Tibial artery (tissue), 4 donors: ENCODE measurements around the gene PREP.
"Not testable (repeated sequence)": the region's sequence is repeated elsewhere in the genome, so short reads cannot be mapped to it uniquely, and the experiment has no call there.

ENCODE experiments used
- DNase-seq, 2 donors: peaks; one replicate each; pipeline ENCODE4 v3.0.0-alpha.2; 2019
- H3K27ac ChIP-seq, 2 donors: fragments of 200-600 bp; sonication (generic) in 1 of 2; 1 replicate in 1 of 2; 2 replicates in 1 of 2; pipeline ENCODE4 v1.5.1; 2018 to 2019; ENCODE audit warnings: mild to moderate bottlenecking in 1 of 2
- H3K27me3 ChIP-seq, 2 donors: fragments of 200-600 bp; sonication (generic) in 1 of 2; one replicate each; pipeline versions ENCODE4 v1.5.1 to v1.6.0; 2016 to 2019
- H3K36me3 ChIP-seq, 3 donors: fragments of 200-600 bp; sonication (generic) in 2 of 3; one replicate each; pipeline ENCODE4 v1.5.1; 2016 to 2019; ENCODE audit warnings: mild to moderate bottlenecking in 2 of 3
- H3K4me1 ChIP-seq, 4 donors: fragments of 200-600 bp; sonication (generic) in 2 of 4; 1 replicate in 3 of 4; 2 replicates in 1 of 4; pipeline ENCODE4 v1.5.1; 2016 to 2019
- H3K4me3 ChIP-seq, 2 donors: fragments of 200-600 bp; sonication (generic) in 1 of 2; 1 replicate in 1 of 2; 2 replicates in 1 of 2; pipeline ENCODE4 v1.5.1; 2018 to 2019; ENCODE audit warnings: mild to moderate bottlenecking in 2 of 2
- H3K9me3 ChIP-seq, 3 donors: fragments of 200-600 bp; sonication (generic) in 1 of 3; one replicate each; pipeline ENCODE4 v1.5.1; 2016 to 2019
- intact Hi-C: fragments of 100-400 bp; cut with DNase I; formaldehyde crosslinking; loops from one replicate; pipeline ENCODE4 v1.15.0; 2023; ENCODE audit warnings: low total_unique reads
- TF ChIP-seq, protein P1 (sequence below), 2 experiments: fragments of 200-600 bp in 1 of 2; fragments of 450-650 bp in 1 of 2; IDR thresholded peaks; one replicate each; pipeline ENCODE4 v1.5.1; 2017 to 2019; ENCODE audit warnings: antibody characterized with exemption in 2 of 2, mild to moderate bottlenecking in 1 of 2, moderate library complexity in 1 of 2

PREP gene

DNA sequence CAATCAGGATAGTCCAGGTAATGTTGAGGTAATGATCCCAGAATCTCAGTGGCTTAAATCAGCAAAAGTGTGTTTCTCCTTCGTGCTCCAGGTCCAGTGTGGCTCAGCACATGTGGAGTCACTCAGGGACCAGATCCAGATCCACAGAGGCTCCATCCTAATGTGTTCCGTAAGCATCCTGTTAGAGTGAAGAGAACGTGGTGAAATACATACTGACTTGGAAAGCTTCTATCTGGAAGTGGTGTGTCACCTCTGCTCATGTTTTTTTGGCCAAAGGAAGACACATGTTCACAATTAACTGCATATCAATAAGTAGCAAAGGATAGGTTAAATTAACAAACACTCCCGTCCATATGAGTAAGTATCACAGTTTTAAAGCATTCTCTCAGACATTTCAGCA lies 26.8 kb upstream of the PREP start:
- TF ChIP-seq, protein P1, sequence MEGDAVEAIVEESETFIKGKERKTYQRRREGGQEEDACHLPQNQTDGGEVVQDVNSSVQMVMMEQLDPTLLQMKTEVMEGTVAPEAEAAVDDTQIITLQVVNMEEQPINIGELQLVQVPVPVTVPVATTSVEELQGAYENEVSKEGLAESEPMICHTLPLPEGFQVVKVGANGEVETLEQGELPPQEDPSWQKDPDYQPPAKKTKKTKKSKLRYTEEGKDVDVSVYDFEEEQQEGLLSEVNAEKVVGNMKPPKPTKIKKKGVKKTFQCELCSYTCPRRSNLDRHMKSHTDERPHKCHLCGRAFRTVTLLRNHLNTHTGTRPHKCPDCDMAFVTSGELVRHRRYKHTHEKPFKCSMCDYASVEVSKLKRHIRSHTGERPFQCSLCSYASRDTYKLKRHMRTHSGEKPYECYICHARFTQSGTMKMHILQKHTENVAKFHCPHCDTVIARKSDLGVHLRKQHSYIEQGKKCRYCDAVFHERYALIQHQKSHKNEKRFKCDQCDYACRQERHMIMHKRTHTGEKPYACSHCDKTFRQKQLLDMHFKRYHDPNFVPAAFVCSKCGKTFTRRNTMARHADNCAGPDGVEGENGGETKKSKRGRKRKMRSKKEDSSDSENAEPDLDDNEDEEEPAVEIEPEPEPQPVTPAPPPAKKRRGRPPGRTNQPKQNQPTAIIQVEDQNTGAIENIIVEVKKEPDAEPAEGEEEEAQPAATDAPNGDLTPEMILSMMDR (IDR thresholded peaks at IDR 0.05) = no peak
- no peaks in the 10 kb centered on the region for H3K36me3 ChIP-seq
- no peaks in the 10 kb centered on the region for H3K9me3 ChIP-seq
- H3K4me1 ChIP-seq = peaks cover 0 to 6% (median 0%) of the 10 kb centered on the region in 4 donors
- no peaks in the 10 kb centered on the region for H3K27me3 ChIP-seq
- no peak overlapping the region for H3K4me3 ChIP-seq
- no peak overlapping the region for H3K27ac ChIP-seq
- intact Hi-C loops = no loop called here
- no peak for DNase-seq

DNA sequence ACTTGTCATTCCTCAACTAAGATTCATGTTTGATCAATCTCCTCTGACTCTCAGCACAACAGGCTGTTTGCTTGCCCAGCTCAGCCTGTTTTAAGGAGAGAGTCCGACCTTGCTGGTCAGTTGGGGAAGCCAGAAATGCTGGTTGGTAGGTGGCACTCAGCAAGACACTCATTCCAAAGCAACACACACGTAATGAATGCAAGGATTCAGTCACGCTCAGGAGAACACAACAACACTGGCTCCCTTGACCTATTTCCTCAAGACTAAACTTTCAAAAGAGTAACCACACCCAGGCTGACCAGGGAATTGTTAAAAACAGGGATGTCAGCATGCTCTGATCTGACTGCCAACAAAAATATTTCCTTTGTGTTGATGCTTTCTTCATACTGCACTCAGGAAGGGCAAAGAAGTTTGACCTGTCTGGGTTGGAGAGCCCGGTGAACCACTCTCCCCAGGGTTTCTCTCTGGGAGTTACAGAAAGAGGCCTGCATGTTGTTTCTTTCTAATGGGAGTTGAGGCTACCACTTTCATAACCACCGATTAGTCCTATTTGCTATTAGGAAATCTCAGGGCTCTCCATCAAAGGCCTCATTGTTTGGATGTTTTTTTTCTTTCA lies 25.6 kb upstream of the PREP start:
- DNase-seq = peak in 1 of 2 donors; percentile 20
- Histone ChIP-seq H3K4me1 (peaks cover 0 to 6% (median 0%) of the 10 kb centered on the region in 4 donors), H3K27me3 (no peaks in the 10 kb centered on the region), H3K36me3 (no peaks in the 10 kb centered on the region), H3K27ac (no peak overlapping the region), H3K9me3 (no peaks in the 10 kb centered on the region), H3K4me3 (no peak overlapping the region)
- TF ChIP-seq, protein P1 (IDR thresholded peaks at IDR 0.05) = no peak
- intact Hi-C loops = no loop called here

DNA sequence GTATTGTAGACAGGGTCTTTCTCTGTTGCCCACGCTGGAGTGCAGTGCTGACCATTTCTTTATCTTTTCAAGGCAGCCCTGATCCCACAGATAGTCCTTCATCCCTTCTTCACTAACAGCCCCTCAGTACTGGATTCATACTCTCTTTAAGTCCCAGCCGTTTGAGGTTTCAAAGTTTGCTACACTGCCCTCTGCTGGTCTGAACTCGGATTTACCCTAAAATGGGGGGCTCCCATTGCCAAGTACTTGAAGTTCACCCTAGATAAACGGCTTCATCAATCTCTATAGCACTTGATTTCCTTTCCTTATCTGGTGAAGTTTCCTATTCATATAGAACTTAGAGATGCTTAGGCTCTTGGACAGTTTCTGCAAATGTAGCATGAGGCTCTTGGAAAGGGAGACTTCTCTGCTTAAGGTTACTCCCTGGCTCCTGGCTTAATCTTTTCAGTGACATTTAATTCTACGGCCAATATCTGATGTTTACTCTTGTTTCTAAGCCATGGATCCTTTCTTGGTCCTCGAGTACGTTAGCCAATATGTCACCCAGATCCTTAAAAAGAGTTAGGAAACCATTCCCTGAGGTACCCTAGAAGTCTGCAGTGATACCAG lies 21.4 kb upstream of the PREP start:
- Histone ChIP-seq H3K4me1 (no peaks in the 10 kb centered on the region), H3K27me3 (no peaks in the 10 kb centered on the region), H3K4me3 (no peak overlapping the region), H3K27ac (no peak overlapping the region), H3K9me3 (no peaks in the 10 kb centered on the region), H3K36me3 (no peaks in the 10 kb centered on the region)
- intact Hi-C loops = no loop called here
- DNase-seq = peak in 1 of 2 donors; percentile 28
- TF ChIP-seq, protein P1 (IDR thresholded peaks at IDR 0.05) = peak; percentile 47 to 49

DNA sequence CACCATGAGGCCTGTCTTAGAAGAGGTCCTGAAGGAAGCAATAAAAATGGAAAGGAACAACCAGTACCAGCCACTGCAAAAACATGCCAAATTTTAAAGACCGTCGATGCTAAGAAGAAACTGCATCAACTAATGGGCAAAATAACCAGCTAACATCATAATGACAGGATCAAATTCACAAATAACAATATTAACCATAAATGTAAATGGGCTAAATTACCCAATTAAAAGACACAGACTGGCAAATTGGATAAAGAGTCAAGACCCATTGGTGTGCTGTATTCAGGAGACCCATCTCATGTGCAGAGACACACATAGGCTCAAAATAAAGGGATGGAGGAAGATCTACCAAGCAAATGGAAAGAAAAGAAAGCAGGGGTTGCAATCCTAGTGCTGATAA lies 14.1 kb upstream of the PREP start:
- H3K9me3 ChIP-seq = peaks cover 3 to 26% (median 24%) of the 10 kb centered on the region in 3 donors
- H3K27ac ChIP-seq, H3K27me3 ChIP-seq, DNase-seq, H3K4me3 ChIP-seq, H3K36me3 ChIP-seq, H3K4me1 ChIP-seq, intact Hi-C loops: not testable (repeated sequence)

DNA sequence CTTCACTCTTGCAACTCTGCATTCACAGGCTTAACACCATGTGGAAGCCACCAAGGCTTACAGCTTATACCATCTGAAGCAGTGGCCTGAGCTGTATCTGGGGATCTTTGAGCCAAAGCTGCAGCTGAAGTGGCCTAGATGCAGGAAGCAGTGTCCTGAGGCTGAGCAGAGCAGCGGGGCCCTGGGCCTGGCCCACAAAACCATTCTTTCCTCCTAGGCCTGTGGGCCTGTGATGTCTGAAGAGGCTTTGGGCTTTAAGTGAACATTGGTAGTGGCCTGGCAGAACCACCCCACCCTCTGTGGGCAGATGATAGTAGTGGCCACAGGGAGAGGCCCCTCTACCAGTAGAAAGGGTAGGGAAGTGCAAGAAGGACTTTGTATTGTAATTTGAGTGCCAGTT lies 6.9 kb upstream of the PREP start:
- H3K27me3 ChIP-seq = no peaks in the 10 kb centered on the region
- H3K4me1 ChIP-seq = no peaks in the 10 kb centered on the region
- H3K36me3 ChIP-seq = no peaks in the 10 kb centered on the region
- no peak overlapping the region for H3K27ac ChIP-seq
- H3K4me3 ChIP-seq = no peak overlapping the region
- TF ChIP-seq, protein P1 (IDR thresholded peaks at IDR 0.05) = no peak
- H3K9me3 ChIP-seq = peaks cover 0 to 9% (median 3%) of the 10 kb centered on the region in 3 donors
- intact Hi-C loops = no loop called here
- DNase-seq = no peak

DNA sequence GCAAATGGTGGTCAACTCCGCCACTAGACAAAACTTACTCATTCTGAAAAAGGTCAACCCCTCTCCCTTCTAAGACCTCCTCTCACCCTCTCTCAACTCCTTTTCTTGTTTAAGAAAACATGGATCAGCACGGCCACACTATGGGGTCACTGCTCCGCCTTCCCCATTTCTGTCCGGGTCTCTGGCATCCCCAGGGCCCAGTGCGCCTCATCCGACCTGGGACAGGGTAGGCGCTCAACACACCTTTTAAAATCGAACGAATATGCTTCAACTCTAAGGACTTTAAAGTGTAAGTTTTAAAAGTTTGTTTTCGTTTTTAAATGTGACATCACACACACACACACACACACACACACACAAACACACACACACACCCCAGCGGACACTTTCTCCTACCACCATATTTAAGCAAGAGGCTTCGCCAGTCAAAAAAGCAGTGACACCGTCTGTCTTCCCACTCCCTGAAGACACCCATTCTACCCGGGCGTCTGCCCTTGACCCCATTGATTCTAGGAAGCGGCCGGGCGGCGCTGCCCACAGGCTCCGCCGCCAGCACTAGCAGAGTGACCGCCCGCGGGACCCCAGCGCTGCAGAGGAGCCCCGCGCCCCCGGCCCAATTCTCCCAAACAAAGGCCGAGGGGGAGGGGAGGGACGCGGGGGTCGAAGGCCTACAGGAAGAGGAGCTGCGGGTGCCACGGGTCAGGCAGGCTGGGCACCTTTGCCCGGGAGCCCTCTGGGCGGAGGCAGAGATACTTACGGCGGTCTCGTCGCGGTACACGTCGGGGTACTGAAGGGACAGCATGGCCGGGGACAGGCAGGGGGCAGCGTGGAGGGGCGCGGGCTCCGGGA lies 568 bp downstream of the PREP start:
- no peaks in the 10 kb centered on the region for H3K36me3 ChIP-seq
- TF ChIP-seq, protein P1 (IDR thresholded peaks at IDR 0.05) = no peak
- H3K4me3 ChIP-seq = peak overlapping the region; percentile 82 to 90
- peaks cover 0 to 30% (median 15%) of the 10 kb centered on the region in 4 donors for H3K4me1 ChIP-seq
- DNase-seq = peak in 1 of 2 donors; percentile 33
- intact Hi-C loops = loop anchor here (5.0 kb wide), 1 partner anchor 315 kb away; no protein-coding TSS in a partner anchor
- no peaks in the 10 kb centered on the region for H3K9me3 ChIP-seq
- no peaks in the 10 kb centered on the region for H3K27me3 ChIP-seq
- H3K27ac ChIP-seq = peak overlapping the region; percentile 77 to 78
